Type B pancreatic cell (in vitro differentiated cells): ENCODE results near the gene C1orf159. TPM values are rescaled to one million over a fixed set of nuclear protein-coding genes. Genes with fewer than 3 reads are reported as not detected.

Experiments used
- DNase-seq: peaks from one replicate; pipeline ENCODE4 v3.0.0; 2021; ENCODE audit warnings: mixed read lengths; ENCODE audit not compliant: unreplicated experiment; ENCODE audit errors: extremely low spot score
- H3K27ac Mint-ChIP-seq: 2 replicates; pipeline ENCODE4 v1.8.0; 2021; ENCODE audit warnings: mild to moderate bottlenecking, mixed read lengths
- H3K27me3 Mint-ChIP-seq: 2 replicates; pipeline ENCODE4 v1.8.0; 2021; ENCODE audit warnings: mixed read lengths
- H3K36me3 Mint-ChIP-seq: 2 replicates; pipeline ENCODE4 v1.8.0; 2021; ENCODE audit warnings: mixed read lengths
- H3K4me1 Mint-ChIP-seq: one replicate; pipeline ENCODE4 v1.8.0; 2021; ENCODE audit warnings: mixed read lengths; ENCODE audit not compliant: unreplicated experiment
- H3K4me3 Mint-ChIP-seq: 2 replicates; pipeline ENCODE4 v1.8.0; 2021; ENCODE audit warnings: mild to moderate bottlenecking, mixed read lengths
- H3K9me3 Mint-ChIP-seq: 2 replicates; pipeline ENCODE4 v1.8.0; 2021; ENCODE audit warnings: mixed read lengths
- CTCF ChIP-seq: fragments of 200-600 bp; sonication (generic); conservative IDR thresholded peaks from 2 replicates; pipeline ENCODE4 v1.5.0; 2021; ENCODE audit warnings: antibody characterized with exemption, mild to moderate bottlenecking
- total RNA-seq: library from RNA; stranded (reverse); gene quantifications from 2 replicates; pipeline ENCODE4 v1.2.1, GENCODE V29; 2021; ENCODE audit warnings: low replicate concordance

Gene C1orf159
- total RNA-seq, 1 donor from 2014 or later = 21.2 TPM

- no peaks in the 10 kb centered on the region for H3K36me3 Mint-ChIP-seq
- H3K27ac Mint-ChIP-seq = no peak overlapping the region
- TF ChIP-seq CTCF = no peak
- peak; percentile 64 for DNase-seq
- no peaks in the 10 kb centered on the region for H3K4me1 Mint-ChIP-seq
- H3K4me3 Mint-ChIP-seq = no peak overlapping the region
- H3K9me3 Mint-ChIP-seq = no peaks in the 10 kb centered on the region
- H3K27me3 Mint-ChIP-seq = no peaks in the 10 kb centered on the region
Measured at GRCh38 chr1:1088029-1088800, 27.7 kb downstream of the C1orf159 start.

GRCh38 chr1:1087351-1088028 is 28.4 kb downstream of the C1orf159 start:
- Mint-ChIP-seq H3K4me3 (no peak overlapping the region), H3K27ac (no peak overlapping the region), H3K9me3 (no peaks in the 10 kb centered on the region), H3K4me1 (no peaks in the 10 kb centered on the region), H3K36me3 (no peaks in the 10 kb centered on the region), H3K27me3 (no peaks in the 10 kb centered on the region)
- peak; percentile 59 for DNase-seq
- no peak for TF ChIP-seq CTCF

- no peak overlapping the region for H3K4me3 Mint-ChIP-seq
- H3K27me3 Mint-ChIP-seq = no peaks in the 10 kb centered on the region
- no peak for TF ChIP-seq CTCF
- H3K9me3 Mint-ChIP-seq = no peaks in the 10 kb centered on the region
- H3K36me3 Mint-ChIP-seq = no peaks in the 10 kb centered on the region
- no peaks in the 10 kb centered on the region for H3K4me1 Mint-ChIP-seq
- no peak overlapping the region for H3K27ac Mint-ChIP-seq
- DNase-seq = peak; percentile 69
Measured at GRCh38 chr1:1086911-1087341, 29.0 kb downstream of the C1orf159 start.

GRCh38 chr1:1085911-1086841 is 29.7 kb downstream of the C1orf159 start:
- H3K4me3 Mint-ChIP-seq = no peak overlapping the region
- DNase-seq = peak; percentile 66
- no peak for TF ChIP-seq CTCF
- H3K36me3 Mint-ChIP-seq = no peaks in the 10 kb centered on the region
- no peaks in the 10 kb centered on the region for H3K4me1 Mint-ChIP-seq
- H3K27me3 Mint-ChIP-seq = no peaks in the 10 kb centered on the region
- no peak overlapping the region for H3K27ac Mint-ChIP-seq
- H3K9me3 Mint-ChIP-seq = no peaks in the 10 kb centered on the region

- peak; percentile 68 for DNase-seq
- H3K27ac Mint-ChIP-seq = no peak overlapping the region
- H3K4me1 Mint-ChIP-seq = no peaks in the 10 kb centered on the region
- no peaks in the 10 kb centered on the region for H3K27me3 Mint-ChIP-seq
- no peaks in the 10 kb centered on the region for H3K9me3 Mint-ChIP-seq
- no peak overlapping the region for H3K4me3 Mint-ChIP-seq
- H3K36me3 Mint-ChIP-seq = no peaks in the 10 kb centered on the region
- TF ChIP-seq CTCF = no peak
Measured at GRCh38 chr1:1085171-1085841, 30.6 kb downstream of the C1orf159 start.
